SHP77 treated with DMSO at 0.1 percent for 48 hours (cell line): ENCODE measurements around the gene SERPINC1.
"Not testable (repeated sequence)": the region's sequence is repeated elsewhere in the genome, so short reads cannot be mapped to it uniquely, and the experiment has no call there.

Source experiments
- DNase-seq: peaks from one replicate; lab custom pipeline; 2025; lab: John Stamatoyannopoulos, UW

The SERPINC1 gene

DNA sequence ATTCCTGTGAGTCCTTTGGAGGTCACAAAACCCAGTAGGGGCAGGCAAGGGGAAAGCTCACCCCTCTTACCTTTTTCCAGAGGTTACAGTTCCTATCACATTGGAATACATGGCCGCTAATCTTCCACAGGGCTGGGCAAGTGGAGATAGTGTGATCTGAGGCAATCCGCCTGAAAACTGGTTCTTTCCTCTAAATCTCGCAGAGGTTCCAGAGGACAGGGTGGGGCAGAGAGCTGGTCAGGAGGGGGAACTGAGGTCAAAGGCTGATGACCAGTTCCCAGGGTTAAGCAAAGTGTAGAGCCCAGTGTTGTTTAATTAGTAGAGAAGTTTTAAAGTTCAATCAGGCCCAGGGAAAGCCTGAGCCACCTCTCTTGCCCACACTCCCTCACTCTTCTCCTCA lies at the start of gene SERPINC1:
TSS of gene SERPINC1 (minus strand) at position 179 of the 400 bp plus-strand sequence. CDS start at position 111, 68 bp downstream.
- DNase-seq = no peak

DNA sequence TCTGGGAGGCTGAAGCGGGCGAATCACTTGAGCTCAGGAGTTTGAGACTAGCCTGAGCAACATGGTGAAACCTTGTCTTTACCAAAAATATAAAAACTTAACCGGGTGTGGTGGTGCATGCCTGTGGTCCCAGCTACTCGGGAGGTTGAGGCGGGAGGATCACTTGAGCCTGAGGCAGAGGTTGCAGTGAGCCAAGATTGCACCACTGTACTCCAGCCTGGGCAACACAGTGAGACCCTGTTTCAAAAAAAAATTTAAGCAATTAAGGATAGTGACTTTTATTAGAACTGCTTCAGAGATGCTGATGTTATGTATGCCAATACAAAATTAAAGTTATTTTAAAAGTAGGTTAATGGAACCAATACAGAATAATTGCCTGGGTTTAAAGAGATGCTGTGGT lies 48.8 kb upstream of the SERPINC1 start:
- DNase-seq = not testable (repeated sequence)

DNA sequence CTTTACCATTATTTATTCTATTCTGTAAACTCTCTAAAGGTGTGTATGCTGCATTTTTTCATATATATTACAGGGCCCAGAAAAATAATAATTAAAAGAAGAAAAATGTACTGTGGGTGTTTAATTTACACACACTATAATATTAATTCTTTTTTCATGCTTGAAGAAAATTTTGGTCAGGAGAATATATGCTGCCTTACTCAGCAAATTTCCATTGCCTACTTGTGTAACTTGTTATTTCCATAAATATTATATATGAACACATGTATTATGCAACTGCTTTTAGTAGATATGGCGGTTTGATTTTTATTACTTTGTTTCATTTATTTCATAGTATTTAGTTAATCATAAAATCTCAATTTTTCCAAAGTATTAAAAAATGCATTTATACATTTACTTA lies 46.4 kb upstream of the SERPINC1 start:
- no peak for DNase-seq

DNA sequence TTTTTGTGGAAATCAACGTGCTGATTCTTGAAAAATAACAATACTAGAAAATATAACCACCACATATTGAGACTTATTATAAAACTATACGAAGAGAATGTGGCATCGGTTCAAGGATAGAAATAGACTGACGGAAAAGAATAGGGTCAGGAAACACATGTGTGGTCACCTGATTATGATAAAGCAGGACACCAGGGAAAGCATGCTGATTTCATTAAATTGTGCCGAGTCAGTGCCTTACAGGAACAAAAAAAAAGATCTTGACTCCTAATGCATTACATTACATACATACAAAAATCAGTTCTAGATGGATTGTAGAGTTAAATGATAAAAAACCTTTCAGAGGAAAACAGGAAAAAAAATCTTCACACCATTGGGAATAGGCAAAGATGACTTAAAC lies 43.5 kb upstream of the SERPINC1 start:
- DNase-seq = no peak

DNA sequence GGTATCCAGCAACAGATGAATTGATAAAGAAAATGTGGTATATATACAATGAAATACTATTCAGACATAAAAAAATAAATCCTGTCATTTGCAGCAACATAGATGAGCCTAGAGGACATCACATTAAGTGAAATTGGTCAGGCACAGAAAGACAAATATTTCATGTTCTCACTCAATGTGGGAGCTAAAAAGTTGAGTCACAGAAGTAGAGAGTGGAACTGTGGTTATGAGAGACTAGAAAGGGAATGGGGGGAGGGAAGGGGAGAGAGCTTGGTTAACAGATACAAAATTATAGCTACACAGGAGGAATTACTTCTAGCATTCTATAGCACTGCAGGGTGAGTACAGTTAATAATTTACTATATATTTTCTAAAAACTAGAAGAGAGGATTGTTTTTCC lies 37.1 kb upstream of the SERPINC1 start:
- DNase-seq = no peak

DNA sequence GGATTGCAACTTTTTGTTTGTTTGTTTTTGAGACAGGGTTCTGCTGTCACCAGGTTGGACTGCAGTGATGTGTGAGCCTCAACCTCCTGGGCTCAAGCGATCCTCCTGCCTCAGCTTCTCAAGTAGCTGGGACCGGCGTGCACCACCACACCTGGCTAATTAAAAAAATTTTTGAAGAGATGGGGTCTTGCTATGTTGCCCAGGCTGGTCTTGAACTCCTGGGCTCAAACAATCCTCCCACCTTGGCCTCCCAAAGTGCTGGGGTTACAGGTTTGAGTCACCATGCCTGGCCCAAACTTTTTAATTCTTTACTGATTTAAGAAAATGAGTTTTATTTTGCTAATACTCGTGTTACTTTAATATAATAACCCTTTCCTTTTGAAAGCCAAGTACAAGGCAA lies 31.5 kb upstream of the SERPINC1 start:
- no peak for DNase-seq

DNA sequence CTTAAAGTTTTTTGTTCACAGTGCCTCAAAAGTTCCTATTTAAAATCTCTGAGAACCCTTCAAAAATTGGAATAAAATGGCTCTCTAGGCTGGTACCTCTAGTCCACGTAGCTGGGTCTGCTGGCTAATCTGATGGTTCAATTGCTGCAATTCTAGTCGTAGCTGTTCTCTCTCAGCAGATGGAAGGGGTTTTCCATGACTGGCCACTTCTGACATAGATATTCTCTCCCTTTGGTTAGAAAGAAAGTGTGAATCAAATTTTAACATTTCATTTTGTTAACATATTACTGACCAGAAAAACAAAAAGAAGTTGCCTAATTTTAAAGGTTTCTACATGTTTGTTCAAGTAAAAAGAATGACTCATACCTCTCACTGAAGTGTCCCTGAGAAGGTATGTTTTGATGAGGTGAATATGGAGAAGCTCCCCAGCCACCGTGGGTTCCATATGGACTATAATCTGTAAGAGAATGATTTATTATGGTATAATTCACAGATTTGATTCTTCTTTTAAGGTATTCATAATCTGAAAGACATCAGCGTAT lies 29.3 kb upstream of the SERPINC1 start:
- no peak for DNase-seq

DNA sequence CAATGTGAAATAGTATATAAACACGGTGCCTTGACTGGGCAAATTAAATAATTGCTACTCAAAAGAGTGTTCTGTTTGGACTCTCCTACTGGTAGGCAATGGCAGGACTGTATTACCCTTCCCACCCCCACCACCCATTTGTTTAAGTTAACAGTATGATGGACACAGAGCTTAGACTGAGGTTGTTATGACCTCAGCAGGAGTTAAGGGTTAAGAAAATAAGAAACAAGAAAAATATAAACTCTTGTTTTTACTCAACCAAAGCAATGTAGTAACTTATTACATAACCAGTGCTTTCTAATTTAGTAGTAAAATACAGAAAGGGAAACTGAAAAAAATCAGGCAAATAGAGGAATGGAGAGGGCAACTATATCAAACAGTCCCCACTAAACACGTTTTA lies 19.9 kb upstream of the SERPINC1 start:
- no peak for DNase-seq

DNA sequence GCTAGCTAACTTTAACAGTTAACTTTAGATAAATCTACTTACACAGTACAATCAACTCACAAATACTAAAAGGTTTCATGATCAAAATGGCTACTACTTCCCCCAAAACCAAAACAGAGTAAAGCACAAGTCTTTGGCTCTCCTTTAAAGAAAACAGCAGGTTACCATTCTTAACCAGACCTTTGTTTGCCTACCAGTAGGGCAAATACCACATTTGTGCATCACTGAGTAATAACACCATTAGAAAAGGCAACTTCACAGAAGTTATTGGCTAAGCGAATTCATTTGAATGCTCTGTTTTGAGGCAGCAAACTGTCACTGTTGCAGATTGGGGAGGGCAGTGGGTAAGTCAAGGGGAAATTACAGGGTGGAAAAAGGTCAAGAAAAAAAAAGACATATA lies 17.3 kb upstream of the SERPINC1 start:
- no peak for DNase-seq

DNA sequence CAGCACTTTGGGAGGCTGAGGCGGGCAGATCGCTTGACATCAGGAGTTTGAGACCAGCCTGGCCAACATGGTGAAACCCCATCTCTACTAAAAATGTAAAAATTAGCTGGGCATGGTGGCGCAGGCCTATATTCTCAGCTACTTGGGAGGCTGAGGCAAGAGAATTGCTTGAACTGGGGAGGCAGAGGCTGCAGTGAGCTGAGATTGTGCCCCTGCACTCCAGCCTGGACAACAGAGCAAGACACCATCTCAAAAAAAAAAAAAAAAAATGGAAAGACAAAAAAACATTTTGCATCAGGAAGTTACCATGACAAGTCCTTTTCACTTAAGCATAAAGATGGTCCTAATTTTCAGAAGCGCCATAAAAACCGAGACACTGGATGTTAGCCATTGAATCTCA lies 13.4 kb upstream of the SERPINC1 start:
- DNase-seq = not testable (repeated sequence)

DNA sequence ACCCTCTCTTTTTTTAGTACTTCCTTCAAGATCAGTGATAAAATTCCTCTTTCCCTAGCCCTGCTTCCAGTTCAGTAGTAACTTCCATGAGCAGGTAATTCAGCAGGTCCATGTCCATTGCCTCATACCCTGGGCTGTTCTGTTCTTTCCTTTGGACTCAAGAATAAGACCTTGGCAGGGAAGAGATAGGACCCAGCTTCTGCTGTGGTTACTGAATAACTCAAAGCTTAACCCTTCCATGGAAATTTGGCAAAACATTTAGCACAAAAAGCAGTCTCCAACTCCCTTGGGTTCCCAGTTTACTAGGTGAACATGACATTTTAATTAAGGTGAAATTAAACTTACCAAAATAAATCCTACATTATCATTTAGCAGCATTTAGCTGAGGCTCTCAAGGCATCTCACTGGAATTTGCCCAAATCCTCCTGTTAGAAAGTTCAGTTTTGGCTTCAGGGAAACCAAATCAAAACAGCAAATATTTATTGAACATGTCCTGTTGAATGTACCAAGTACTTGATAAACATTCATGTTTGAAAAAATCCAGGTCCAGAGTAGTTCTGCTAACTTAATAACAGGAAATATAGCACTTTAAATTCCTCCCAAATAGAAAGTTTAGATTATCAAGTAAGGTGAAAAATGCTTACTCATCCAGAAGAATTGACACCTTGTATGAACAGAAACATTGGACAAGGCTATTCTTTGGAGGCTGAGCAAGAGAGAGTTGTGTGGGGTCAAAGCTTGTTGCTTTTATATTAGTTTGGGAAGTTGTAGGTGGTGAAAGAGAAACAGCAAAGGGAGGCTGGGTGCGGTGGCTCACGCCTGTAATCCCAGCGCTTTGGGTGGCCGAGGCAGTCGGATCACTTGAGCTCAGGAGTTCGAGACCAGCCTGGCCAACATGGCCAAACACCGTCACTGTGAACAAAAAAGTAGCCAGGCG lies 8.4 kb upstream of the SERPINC1 start:
- no peak for DNase-seq

DNA sequence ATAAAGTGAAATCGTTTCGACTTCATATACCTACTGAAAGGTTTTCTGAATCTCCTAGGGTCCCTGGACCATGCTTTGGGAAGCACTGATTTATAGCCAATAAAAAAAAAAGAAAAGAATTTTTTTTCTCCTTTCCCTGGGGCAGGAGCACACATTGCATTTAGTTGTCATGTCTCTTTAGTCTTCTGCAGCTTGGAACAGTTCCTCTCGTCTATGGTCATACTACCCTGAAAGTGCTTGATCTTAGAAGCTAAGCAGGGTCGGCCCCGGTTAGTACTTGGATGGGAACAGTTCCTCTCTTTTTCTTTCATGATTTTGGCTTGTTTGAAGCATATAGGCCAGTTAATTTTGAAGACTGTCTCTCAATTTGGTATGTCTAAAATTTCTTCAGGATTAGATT lies 3.7 kb upstream of the SERPINC1 start:
- no peak for DNase-seq

DNA sequence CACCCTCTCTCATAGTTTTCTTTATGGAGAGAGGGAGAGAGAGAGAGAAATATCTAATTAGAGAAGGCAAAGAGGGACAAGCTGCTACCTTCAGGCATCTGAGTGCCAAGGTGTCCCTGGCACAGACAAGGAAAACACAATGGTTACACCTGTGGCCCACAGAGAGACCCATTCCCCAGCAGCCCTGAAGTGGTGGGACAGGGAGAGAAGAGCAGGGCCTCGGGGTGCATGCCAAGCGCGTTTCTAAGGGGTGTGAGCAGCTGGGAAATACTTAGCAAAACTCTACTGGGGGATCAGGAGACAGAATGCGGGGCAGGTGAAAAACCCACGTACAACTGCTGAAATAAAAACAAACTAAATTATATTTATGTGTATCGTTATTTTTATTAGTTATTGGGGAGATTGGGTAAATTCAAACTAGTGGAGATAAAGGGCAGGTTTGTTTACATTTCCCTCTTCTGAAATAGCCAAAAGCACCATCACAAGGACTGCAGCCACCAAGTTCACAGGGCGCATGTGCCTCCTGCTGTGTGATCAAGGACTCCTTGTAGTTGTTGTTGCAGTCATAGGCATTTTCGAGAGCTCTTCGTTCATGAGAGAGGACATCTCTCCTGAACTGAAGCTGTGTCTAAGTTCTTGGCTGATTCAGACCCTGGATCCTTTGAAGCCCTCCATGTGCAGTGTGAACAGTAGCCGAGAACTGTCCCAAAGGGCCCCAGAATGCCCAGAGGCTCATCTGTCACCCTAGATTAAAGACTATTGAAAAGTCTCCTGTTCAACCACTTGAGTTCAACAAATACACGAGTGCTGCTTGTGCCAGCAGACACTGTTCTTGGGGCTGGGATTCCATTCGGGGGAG lies 737 bp upstream of the SERPINC1 start:
- no peak for DNase-seq

DNA sequence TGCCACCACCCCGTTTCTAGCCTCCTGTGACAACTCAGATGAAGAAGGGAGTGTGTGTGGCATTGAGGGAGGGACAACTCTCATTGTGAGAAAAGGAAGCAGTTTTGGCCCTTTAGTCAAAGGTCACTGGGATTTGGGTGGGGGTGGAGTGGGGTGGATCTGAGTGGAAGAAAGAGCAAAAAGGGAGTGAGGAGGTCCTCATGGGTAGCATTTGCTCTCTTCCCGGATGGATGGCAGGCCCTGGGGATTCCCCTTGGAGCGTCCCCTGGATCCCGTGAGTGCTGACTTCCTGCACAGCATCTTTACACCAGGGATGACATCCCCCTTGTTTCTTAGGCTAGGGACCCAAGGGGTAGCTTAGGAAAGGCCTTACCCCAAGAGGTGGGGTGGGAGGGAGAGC lies 460 bp downstream of the SERPINC1 start:
- DNase-seq = no peak

DNA sequence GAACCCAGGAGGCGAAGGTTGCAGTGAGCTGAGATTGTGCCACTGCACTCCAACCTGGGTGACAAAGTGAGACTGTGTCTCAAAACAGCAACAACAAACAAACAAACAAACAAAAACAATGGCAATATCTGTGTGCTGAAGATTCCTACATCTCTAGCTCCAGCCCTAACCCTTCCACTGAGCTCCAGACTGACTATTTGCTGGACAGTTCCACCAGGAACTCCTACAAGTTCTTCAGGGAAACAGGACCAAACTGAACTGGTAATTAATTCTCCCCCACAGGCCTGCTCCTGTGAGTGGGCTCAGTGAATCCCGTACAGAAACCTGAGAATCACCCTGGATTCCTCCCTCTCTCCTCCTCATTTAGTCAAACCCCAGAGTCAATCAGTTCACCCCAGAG lies 1.5 kb downstream of the SERPINC1 start:
- no peak for DNase-seq

DNA sequence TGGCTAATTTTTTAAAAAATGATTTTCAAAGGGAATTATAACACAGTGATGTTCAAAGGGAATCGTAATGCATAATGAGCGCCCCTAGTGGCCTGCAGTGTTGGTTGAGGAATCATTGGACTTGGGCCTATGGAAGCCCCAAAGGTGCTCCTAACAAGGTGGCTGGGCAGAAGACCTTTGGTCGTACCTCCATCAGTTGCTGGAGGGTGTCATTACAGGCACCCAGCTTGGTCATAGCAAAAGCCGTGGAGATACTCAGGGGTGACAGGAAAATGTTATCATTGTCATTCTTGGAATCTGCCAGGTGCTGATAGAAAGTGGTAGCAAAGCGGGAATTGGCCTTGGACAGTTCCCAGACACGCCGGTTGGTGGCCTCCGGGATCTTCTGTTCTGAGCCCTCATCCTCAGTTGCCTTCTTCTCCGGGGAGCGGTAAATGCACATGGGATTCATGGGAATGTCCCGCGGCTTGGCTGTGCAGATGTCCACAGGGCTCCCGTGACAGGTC lies 2.7 kb downstream of the SERPINC1 start:
- DNase-seq = no peak

DNA sequence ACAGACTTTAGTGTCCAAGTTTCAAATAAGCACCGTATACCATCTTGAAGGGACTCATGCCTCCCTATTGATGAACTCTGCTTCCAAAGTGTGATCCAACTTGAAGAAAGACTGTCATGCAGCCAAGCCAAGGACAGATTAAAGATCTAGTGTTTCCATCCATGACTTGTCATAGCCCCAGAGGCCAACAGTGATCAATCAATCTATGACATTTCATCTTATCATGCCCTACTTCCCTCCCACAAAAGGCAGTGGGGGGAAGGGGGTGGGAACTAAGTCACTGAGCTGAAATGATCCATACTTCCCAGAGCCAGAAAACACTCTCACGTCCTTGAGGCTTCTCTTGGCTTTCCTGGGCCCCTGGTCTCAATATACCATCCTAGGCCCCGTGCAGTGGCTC lies 4.0 kb downstream of the SERPINC1 start:
- DNase-seq = no peak

DNA sequence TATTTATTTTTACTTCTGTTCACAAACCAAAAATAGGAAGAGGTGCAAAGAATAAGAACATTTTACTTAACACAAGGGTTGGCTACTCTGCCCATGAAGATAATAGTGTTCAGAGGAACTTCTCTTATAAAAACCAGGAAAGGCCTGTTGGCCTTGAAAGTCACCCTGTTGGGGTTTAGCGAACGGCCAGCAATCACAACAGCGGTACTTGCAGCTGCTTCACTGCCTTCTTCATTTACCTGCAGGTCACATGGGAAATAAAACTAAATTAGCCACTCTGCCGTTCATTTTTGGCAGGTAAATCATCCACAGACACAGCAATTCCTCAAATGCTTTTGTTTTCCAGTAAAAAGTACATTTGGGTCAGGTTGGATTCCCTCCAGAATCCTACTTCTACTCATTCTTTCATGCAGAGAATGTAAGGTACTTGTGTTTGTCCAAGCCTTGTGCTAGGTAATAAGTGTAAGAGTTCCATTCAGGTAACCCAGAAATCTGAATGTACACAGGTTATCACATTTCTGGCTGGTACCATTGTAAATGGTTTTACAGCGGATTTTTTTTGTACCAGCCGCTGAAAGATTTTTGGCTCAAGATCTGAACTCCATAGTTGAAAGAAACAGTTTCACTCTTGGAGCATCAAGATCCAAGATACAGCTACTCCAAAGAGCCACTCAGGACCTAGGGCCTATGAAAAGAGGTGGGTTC lies 13.1 kb downstream of the SERPINC1 start:
- no peak for DNase-seq

DNA sequence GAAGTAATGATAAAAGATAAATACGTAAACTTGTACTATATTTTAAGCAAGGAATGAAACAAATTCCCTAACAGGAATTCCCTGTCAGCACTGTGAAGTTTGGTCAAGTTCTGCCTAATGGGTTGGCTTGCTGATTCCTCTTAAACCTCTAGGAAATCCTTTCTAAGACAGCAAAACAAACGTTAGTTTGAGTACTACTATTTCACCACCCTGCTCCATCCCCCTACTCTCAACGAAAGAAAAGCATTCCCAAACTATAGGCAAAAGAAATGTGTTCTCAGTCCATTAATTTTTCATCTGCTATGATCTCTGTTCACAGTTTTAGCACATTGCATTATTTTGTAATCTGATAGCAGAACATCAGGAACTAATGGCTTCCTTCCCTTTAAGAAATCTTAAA lies 16.1 kb downstream of the SERPINC1 start:
- no peak for DNase-seq

DNA sequence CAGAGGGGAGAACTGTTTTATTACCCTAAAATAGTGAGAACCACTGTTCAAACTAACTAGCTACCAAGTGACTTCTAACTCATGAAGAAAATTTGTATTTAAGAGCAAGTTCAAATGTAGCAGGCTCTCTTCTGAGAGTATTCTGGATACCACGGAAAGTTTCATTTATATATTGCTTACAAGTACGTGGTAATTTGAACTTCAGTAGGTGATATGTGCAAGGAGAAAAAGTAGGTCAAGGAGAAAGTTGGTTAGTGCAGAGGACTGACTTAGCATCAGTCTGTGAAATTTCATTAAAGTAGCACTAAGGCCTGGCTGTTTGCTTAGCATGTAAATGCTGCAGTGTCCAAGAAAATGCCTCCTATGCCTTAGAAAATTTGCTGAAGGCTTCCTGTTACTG lies 16.7 kb downstream of the SERPINC1 start:
- no peak for DNase-seq

DNA sequence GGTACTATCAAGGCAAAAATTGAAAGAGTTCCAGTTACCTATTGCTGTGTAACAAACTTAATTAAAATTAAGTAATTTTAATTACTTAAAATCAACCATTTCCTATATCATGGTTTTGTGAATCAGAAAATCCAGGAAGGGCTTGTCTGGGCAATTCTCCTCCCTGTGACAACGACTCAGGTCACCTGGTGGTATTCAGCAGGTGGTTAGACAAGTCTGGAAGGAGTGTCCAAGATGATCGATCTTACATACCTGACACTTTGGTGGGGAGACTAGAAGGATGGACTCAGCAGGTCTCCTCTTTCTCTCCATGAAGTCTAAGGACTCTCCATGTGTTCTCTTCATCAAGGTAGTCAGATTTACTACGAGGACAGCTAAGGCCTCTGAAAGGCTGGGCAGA lies 22.9 kb downstream of the SERPINC1 start:
- no peak for DNase-seq

DNA sequence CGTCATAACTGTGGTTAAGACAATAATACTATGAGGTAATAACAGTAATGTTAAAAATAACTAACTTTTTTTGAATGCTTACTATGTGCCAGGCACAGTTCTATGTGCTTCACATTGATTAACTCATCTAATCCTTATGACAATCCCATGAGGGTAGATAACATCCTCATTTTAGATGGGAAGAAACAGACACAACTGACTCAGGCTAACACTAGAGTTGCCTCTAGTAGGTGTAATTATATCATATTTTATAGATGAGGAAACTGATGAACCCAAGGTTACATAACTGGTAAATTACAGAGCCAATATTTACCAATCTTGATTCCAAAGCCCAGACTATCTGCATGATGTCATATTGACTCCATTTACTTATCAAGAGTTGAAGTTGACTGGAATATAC lies 23.5 kb downstream of the SERPINC1 start:
- DNase-seq = no peak
